NCI-H526 treated with DMSO at 0.1 percent for 48 hours (cell line): ENCODE measurements around the gene ID3.

Experiments used
- DNase-seq: peaks from one replicate; lab custom pipeline; 2025; lab: John Stamatoyannopoulos, UW

Gene ID3

GRCh38 chr1:23559136-23559984, at the start of gene ID3:
TSS of gene ID3 (minus strand) at chr1:23559501. CDS start at chr1:23559426, 75 bp downstream.
- DNase-seq = peak; percentile 87

- DNase-seq = no peak
These were observed 48.6 kb upstream of the ID3 start for GRCh38 chr1:23607944-23608343.

- DNase-seq = no peak
These were observed 42.9 kb upstream of the ID3 start for GRCh38 chr1:23601968-23602876.

GRCh38 chr1:23601135-23601967, 42.0 kb upstream of the ID3 start:
- no peak for DNase-seq

GRCh38 chr1:23600283-23600682, 41.0 kb upstream of the ID3 start:
- DNase-seq = no peak

- no peak for DNase-seq
These were observed 39.8 kb upstream of the ID3 start for GRCh38 chr1:23599125-23599524.

GRCh38 chr1:23598424-23598823, 39.1 kb upstream of the ID3 start:
- DNase-seq = no peak

GRCh38 chr1:23597635-23598388, 38.5 kb upstream of the ID3 start:
- DNase-seq = no peak

GRCh38 chr1:23596382-23597358, 37.4 kb upstream of the ID3 start:
- DNase-seq = no peak

- no peak for DNase-seq
These were observed 35.6 kb upstream of the ID3 start for GRCh38 chr1:23594927-23595353.

GRCh38 chr1:23594149-23594907, 35.0 kb upstream of the ID3 start:
- DNase-seq = no peak

GRCh38 chr1:23593556-23594148, 34.4 kb upstream of the ID3 start:
- DNase-seq = no peak

- no peak for DNase-seq
These were observed 33.8 kb upstream of the ID3 start for GRCh38 chr1:23593042-23593521.

- DNase-seq = no peak
These were observed 33.0 kb upstream of the ID3 start for GRCh38 chr1:23592209-23592892.

GRCh38 chr1:23591460-23592208, 32.3 kb upstream of the ID3 start:
- no peak for DNase-seq

GRCh38 chr1:23590058-23590783, 30.9 kb upstream of the ID3 start:
- no peak for DNase-seq

GRCh38 chr1:23589585-23589986, 30.3 kb upstream of the ID3 start:
- DNase-seq = no peak
